HepG2 (cell line): Measurements from ENCODE around the gene DENND5B. TPM values are rescaled to one million over a fixed set of nuclear protein-coding genes. Genes with fewer than 3 reads are reported as not detected.

Experiments
- ATAC-seq: fragments of 200-7000 bp; cut with Tn5 transposase; 3 replicates; pipeline ENCODE4 v1.9.1; 2020; ENCODE audit warnings: mild to moderate bottlenecking, moderate library complexity
- BruUV-seq: library from RNA; stranded (reverse); fragments of 400-500 nt; replicated peaks from 2 replicates; lab custom pipeline; 2021; lab: Mats Ljungman, UMichigan
- CTCF ChIA-PET: fragments of 300-600 bp; formaldehyde crosslinking; extraction: SDS; loops from one replicate; lab custom pipeline; 2021; ENCODE audit warnings: low total read pairs, inconsistent platforms, low intra/inter-chr PET ratio; lab: Yijun Ruan, JAX
- POLR2A ChIA-PET: fragments of 350-600 bp; sonication (Branson Sonifier 250); formaldehyde crosslinking; loops from one replicate; lab custom pipeline; 2020; ENCODE audit warnings: antibody characterized with exemption, inconsistent platforms; lab: Yijun Ruan, JAX
- DNase-seq: peaks from one replicate; pipeline ENCODE4 v3.0.0-alpha.2; 2015; ENCODE audit warnings: low spot score
- FAIRE-seq: peaks from 3 replicates; lab custom pipeline; 2011; peaks lifted over from hg19 to GRCh38; lab: Jason Lieb, UNC
- H2AFZ ChIP-seq: one replicate; pipeline ENCODE4 v1.6.1; 2011; ENCODE audit warnings: low read length, inconsistent platforms
- H3K27ac ChIP-seq: fragments of 300-600 bp; 3 replicates; pipeline ENCODE4 v1.8.0; 2011; ENCODE audit warnings: mixed run types, mild to moderate bottlenecking, mixed read lengths, low read length, inconsistent platforms; ENCODE audit not compliant: insufficient read depth; ENCODE audit errors: extremely low read length
- H3K27me3 ChIP-seq, 2 experiments: fragments of 200-600 bp in 1 of 2; 2 replicates in 1 of 2; 3 replicates in 1 of 2; pipeline versions ENCODE4 v1.6.0 to v1.8.0; 2011; ENCODE audit warnings: low read length in 2 of 2, mild to moderate bottlenecking in 2 of 2, moderate library complexity in 2 of 2, inconsistent platforms in 1 of 2; ENCODE audit not compliant: insufficient read depth in 2 of 2, control insufficient read depth in 1 of 2
- H3K36me3 ChIP-seq, 2 experiments: fragments of 200-600 bp in 1 of 2; replicated peaks in 1 of 2; 2 replicates in 1 of 2; 3 replicates in 1 of 2; pipeline versions ENCODE4 v1.5.1 to v1.8.0; 2011; ENCODE audit warnings: low read length in 2 of 2, inconsistent platforms in 1 of 2; ENCODE audit not compliant: insufficient read depth in 2 of 2, control insufficient read depth in 1 of 2
- H3K4me1 ChIP-seq: 2 replicates; pipeline ENCODE4 v1.5.1; 2012; ENCODE audit warnings: low read length, inconsistent platforms; ENCODE audit not compliant: insufficient read depth
- H3K4me2 ChIP-seq: 2 replicates; pipeline ENCODE4 v1.6.0; 2011; ENCODE audit warnings: low read depth, low read length, inconsistent platforms
- H3K4me3 ChIP-seq, 3 experiments: fragments of 200-600 bp in 1 of 3; sonication (generic), shearing (Covaris generic) in 1 of 3; replicated peaks in 1 of 3; 2 replicates each; pipeline ENCODE4 v1.5.1; 2011 to 2016; ENCODE audit warnings: low read length in 3 of 3, inconsistent platforms in 2 of 3, low read depth in 2 of 3, mild to moderate bottlenecking in 2 of 3, control low read depth in 1 of 3, mixed read lengths in 1 of 3; ENCODE audit not compliant: insufficient read depth in 1 of 3
- H3K79me2 ChIP-seq: one replicate; pipeline ENCODE4 v1.6.1; 2011; ENCODE audit warnings: low read length, inconsistent platforms; ENCODE audit not compliant: insufficient read depth
- H3K9ac ChIP-seq: 2 replicates; pipeline ENCODE4 v1.6.0; 2011; ENCODE audit warnings: mild to moderate bottlenecking, low read depth, low read length, inconsistent platforms; ENCODE audit not compliant: insufficient read depth
- H3K9me3 ChIP-seq: 2 replicates; pipeline ENCODE4 v1.5.1; 2012; ENCODE audit warnings: mild to moderate bottlenecking, low read length
- H4K20me1 ChIP-seq: 2 replicates; pipeline ENCODE4 v1.6.0; 2011; ENCODE audit warnings: inconsistent platforms, mild to moderate bottlenecking, low read length, moderate library complexity; ENCODE audit not compliant: insufficient read depth
- CBX2 ChIP-seq, 2 experiments: fragments of 200-600 bp in 1 of 2; sonication (generic); formaldehyde crosslinking in 1 of 2; IDR thresholded peaks; 2 replicates each; pipeline versions ENCODE4 v1.7.0 to v1.8.1; 2018 to 2022; ENCODE audit warnings: low read depth in 2 of 2, low read length in 1 of 2, mild to moderate bottlenecking in 1 of 2, missing genetic modification reagents in 1 of 2
- CEBPB ChIP-seq: IDR thresholded peaks from 2 replicates; pipeline ENCODE4 v1.6.1; 2011; ENCODE audit warnings: low read depth, low read length, improper control_type of control experiment, borderline replicate concordance
- MYNN ChIP-seq: sonication (generic); formaldehyde crosslinking; IDR thresholded peaks from 2 replicates; pipeline ENCODE4 v1.4.0; 2020; ENCODE audit warnings: mild to moderate bottlenecking, low read depth, missing genetic modification reagents
- ZNF644 ChIP-seq: IDR thresholded peaks from 2 replicates; pipeline ENCODE4 v1.6.1; 2016; ENCODE audit warnings: low read depth
- WGBS: methylation state at CpG from one replicate; pipeline ENCODE4 v1.1.6; 2017; ENCODE audit warnings: low lambda C conversion rate; 5-methylcytosine and 5-hydroxymethylcytosine counted together
- in situ Hi-C: cut with HindIII; loops from 2 replicates; pipeline ENCODE4 v1.10.0; 2017; ENCODE audit warnings: low pct_unique_long_range_greater_than_20kb; ENCODE audit not compliant: extremely low pct_ligation_motif_present
- intact Hi-C: fragments of 100-400 bp; cut with micrococcal nuclease; formaldehyde crosslinking; loops from one replicate; pipeline ENCODE4 v1.10.0; 2022; ENCODE audit not compliant: unreplicated experiment
- polyA plus RNA-seq, 8 experiments: library from polyadenylated mRNA; depleted of rRNA in 3 of 8; stranded (reverse) in 7 of 8; unstranded in 1 of 8; fragments of >200 nt; fragmentation: Illumina TruSeq in 4 of 8; extraction: Trizol in 4 of 8; gene quantifications; 2 replicates each; pipeline versions ENCODE4 v1.2.1 to v1.2.3, GENCODE V29; 2011 to 2016; ENCODE audit warnings: low read depth in 4 of 8, missing spikeins in 1 of 8, mixed read lengths in 1 of 8; ENCODE audit not compliant: insufficient read depth in 1 of 8
- total RNA-seq, 5 experiments: library from RNA; depleted of rRNA; stranded (reverse); fragments of >200 nt; fragmentation: Illumina TruSeq; extraction: Trizol; gene quantifications; 2 replicates each; pipeline ENCODE4 v1.2.3, GENCODE V29; 2016; ENCODE audit warnings: low read depth in 1 of 5

The DENND5B gene
- total and polyA plus RNA-seq, 2 of the 13 experiments (the other 11 are each of a cell fraction or from before 2014, with no cell fraction given), result 14.7 to 18.7 TPM

DNA sequence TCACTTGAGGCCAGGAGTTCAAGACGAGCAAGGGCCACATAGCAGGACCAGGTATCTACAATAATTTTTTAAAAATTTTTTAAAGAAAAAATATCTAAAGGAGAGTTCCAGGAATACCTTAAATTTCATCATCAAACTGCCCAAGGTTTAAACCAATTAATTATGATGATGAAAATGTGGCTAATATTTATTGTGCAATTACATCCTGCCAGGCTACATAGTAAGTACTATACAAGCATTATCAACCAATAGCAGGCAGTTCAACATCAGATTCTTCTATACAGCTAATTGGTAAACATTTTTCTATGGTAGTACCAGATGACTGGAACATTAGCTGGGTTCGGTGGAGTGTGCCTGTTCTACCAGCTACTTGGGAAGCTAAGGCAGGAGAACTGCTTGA, 24.4 kb downstream of the DENND5B start:
- CTCF ChIA-PET, result no interaction called here
- in situ Hi-C loops, result no loop called here
- no peak overlapping the region for H3K4me3 ChIP-seq
- H3K4me1 ChIP-seq, result peaks cover 30% of the 10 kb centered on the region
- H3K9ac ChIP-seq, result no peak overlapping the region
- H4K20me1 ChIP-seq, result peaks cover 14% of the 10 kb centered on the region
- no peak for FAIRE-seq
- 95% methylated on average over 2 of the region's 2 CpGs for WGBS
- DNase-seq, result no peak
- H3K79me2 ChIP-seq, result peaks cover 71% of the 10 kb centered on the region
- H3K27ac ChIP-seq, result no peak overlapping the region
- H3K9me3 ChIP-seq, result no peaks in the 10 kb centered on the region
- no TSS peak for BruUV-seq
- intact Hi-C loops, result no loop called here
- H2AFZ ChIP-seq, result no peak overlapping the region
- ATAC-seq, result no peak
- H3K27me3 ChIP-seq, result no peaks in the 10 kb centered on the region
- H3K36me3 ChIP-seq, result 0 out of 5 replicates have a peak, but pooled peaks cover 0 to 3% of the 10 kb centered on the region in 2 experiments
- TF ChIP-seq CEBPB, result 0 out of 2 replicates have a peak, but pooled peaks have one; percentile 17
- no peak for TF ChIP-seq CBX2 (IDR thresholded peaks at IDR 0.05; ENCODE audit: low read depth, low read length)
- no peak for TF ChIP-seq CBX2 (CRISPR knock-in tag; IDR thresholded peaks at IDR 0.05; ENCODE audit: low read depth)
- POLR2A ChIA-PET, result no interaction called here
- no peak overlapping the region for H3K4me2 ChIP-seq

- in situ Hi-C loops, result no loop called here
- Histone ChIP-seq H3K4me2 (no peak overlapping the region), H2AFZ (no peak overlapping the region), H3K4me3 (no peak overlapping the region), H3K36me3 (no peaks in the 10 kb centered on the region), H3K9ac (no peak overlapping the region), H3K27me3 (no peaks in the 10 kb centered on the region), H4K20me1 (peaks cover 2% of the 10 kb centered on the region; the same call in 1 of the 2 replicates), H3K27ac (no peak overlapping the region), H3K9me3 (no peaks in the 10 kb centered on the region), H3K4me1 (peaks cover 29% of the 10 kb centered on the region)
- ATAC-seq (no peak), FAIRE-seq (no peak)
- intact Hi-C loops, result no loop called here
- CTCF ChIA-PET, result no interaction called here
- 98% methylated on average over 5 of the region's 5 CpGs for WGBS
- 0 out of 2 replicates have a peak, but pooled peaks have one; percentile 15 for TF ChIP-seq ZNF644 (CRISPR knock-in tag)
- no peak for TF ChIP-seq MYNN (CRISPR knock-in tag)
- TF ChIP-seq, all 625 proteins: peak for 1
- DNase-seq, result no peak
- BruUV-seq, result no TSS peak
- H3K79me2 ChIP-seq, result peaks cover 84% of the 10 kb centered on the region
- POLR2A ChIA-PET, result no interaction called here
Observed at GRCh38 chr12:31562594-31563328, 28.2 kb downstream of the DENND5B start.
